NT2/D1 (cell line): ENCODE data around the gene PHF2.

ENCODE experiments used
- DNase-seq: peaks from one replicate; pipeline ENCODE4 v3.0.0-alpha.2; 2011; ENCODE audit warnings: low read depth, low spot score
- H3K27me3 ChIP-seq: 2 replicates; pipeline ENCODE4 v1.6.0; 2011; ENCODE audit warnings: mild to moderate bottlenecking; ENCODE audit not compliant: insufficient read length, insufficient read depth
- H3K36me3 ChIP-seq: 2 replicates; pipeline ENCODE4 v1.6.1; 2011; ENCODE audit warnings: mild to moderate bottlenecking, low read length, mixed read lengths; ENCODE audit not compliant: insufficient read depth, insufficient read length
- H3K4me1 ChIP-seq: 2 replicates; pipeline ENCODE4 v1.5.1; 2011; ENCODE audit not compliant: insufficient read depth, insufficient read length
- H3K4me3 ChIP-seq: 2 replicates; pipeline ENCODE4 v1.5.1; 2011; ENCODE audit warnings: low read depth; ENCODE audit not compliant: insufficient read length
- H3K9ac ChIP-seq: 2 replicates; pipeline ENCODE4 v1.6.0; 2011; ENCODE audit warnings: low read depth; ENCODE audit not compliant: insufficient read length
- H3K9me3 ChIP-seq: 2 replicates; pipeline ENCODE4 v1.5.1; 2011; ENCODE audit warnings: mild to moderate bottlenecking, low read length; ENCODE audit not compliant: insufficient read depth
- SUZ12 ChIP-seq: IDR thresholded peaks from 2 replicates; pipeline ENCODE4 v1.6.1; 2011; ENCODE audit not compliant: insufficient read length, insufficient read depth; ENCODE audit errors: extremely low read depth
- YY1 ChIP-seq: IDR thresholded peaks from 2 replicates; pipeline ENCODE4 v1.6.1; 2011; ENCODE audit not compliant: insufficient read length, insufficient read depth
- ZNF274 ChIP-seq: IDR thresholded peaks from 2 replicates; pipeline ENCODE4 v1.6.1; 2011; ENCODE audit warnings: mild to moderate bottlenecking, low read depth, low read length

The PHF2 gene

GRCh38 chr9:93724852-93725251 lies 148.5 kb downstream of the PHF2 start:
- Histone ChIP-seq H3K36me3 (no peaks in the 10 kb centered on the region), H3K9me3 (peaks cover 10% of the 10 kb centered on the region; the same call in 1 of the 2 replicates), H3K9ac (no peak overlapping the region), H3K27me3 (no peaks in the 10 kb centered on the region), H3K4me1 (peaks cover 3% of the 10 kb centered on the region), H3K4me3 (no peak overlapping the region)
- TF ChIP-seq ZNF274 (no peak), SUZ12 (no peak), YY1 (no peak)
- no peak for DNase-seq

GRCh38 chr9:93725382-93725781 lies 149.0 kb downstream of the PHF2 start:
- Histone ChIP-seq H3K9me3 (peaks cover 10% of the 10 kb centered on the region; the same call in 1 of the 2 replicates), H3K27me3 (no peaks in the 10 kb centered on the region), H3K36me3 (no peaks in the 10 kb centered on the region), H3K4me1 (no peaks in the 10 kb centered on the region), H3K9ac (no peak overlapping the region), H3K4me3 (no peak overlapping the region)
- no peak for DNase-seq
- TF ChIP-seq ZNF274 (no peak), YY1 (no peak), SUZ12 (no peak)

GRCh38 chr9:93726147-93726546 lies 149.8 kb downstream of the PHF2 start:
- Histone ChIP-seq H3K27me3 (no peaks in the 10 kb centered on the region), H3K4me3 (no peak overlapping the region), H3K9ac (no peak overlapping the region), H3K36me3 (no peaks in the 10 kb centered on the region), H3K9me3 (peaks cover 11% of the 10 kb centered on the region; the same call in 1 of the 2 replicates), H3K4me1 (no peaks in the 10 kb centered on the region)
- DNase-seq: no peak
- TF ChIP-seq ZNF274 (no peak), YY1 (no peak), SUZ12 (no peak)
